Measurements from ENCODE around the gene CD247.

DNA sequence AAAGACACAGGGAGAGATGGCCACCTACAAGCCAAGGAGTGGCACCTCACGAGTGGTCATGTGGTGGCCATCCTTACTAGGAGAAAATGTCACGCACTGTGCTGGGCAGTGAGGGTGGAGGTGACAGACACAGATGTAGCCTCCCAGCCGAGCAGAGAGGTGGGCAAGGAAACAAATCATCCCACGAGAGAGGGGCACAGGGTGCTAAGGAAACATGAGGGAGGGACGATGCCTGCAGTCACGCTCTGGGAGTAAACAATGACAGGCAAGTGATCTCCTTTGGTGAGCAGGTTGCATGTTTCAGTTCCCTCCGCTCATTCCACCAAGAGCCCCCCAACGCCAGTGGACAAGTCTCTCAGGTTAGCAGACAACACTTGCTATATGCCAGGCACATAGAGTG lies 65.8 kb downstream of the CD247 start:
- TF ChIP-seq, protein P1, sequence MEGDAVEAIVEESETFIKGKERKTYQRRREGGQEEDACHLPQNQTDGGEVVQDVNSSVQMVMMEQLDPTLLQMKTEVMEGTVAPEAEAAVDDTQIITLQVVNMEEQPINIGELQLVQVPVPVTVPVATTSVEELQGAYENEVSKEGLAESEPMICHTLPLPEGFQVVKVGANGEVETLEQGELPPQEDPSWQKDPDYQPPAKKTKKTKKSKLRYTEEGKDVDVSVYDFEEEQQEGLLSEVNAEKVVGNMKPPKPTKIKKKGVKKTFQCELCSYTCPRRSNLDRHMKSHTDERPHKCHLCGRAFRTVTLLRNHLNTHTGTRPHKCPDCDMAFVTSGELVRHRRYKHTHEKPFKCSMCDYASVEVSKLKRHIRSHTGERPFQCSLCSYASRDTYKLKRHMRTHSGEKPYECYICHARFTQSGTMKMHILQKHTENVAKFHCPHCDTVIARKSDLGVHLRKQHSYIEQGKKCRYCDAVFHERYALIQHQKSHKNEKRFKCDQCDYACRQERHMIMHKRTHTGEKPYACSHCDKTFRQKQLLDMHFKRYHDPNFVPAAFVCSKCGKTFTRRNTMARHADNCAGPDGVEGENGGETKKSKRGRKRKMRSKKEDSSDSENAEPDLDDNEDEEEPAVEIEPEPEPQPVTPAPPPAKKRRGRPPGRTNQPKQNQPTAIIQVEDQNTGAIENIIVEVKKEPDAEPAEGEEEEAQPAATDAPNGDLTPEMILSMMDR (IDR thresholded peaks at IDR 0.05), result no peak
- no peak for TF ChIP-seq POLR2A (IDR thresholded peaks at IDR 0.05)

Data from thyroid gland (tissue), 4 donors.